HG03575 (cell line): Measurements from ENCODE around the gene ESD.
A peak's percentile ranks its signal among the peaks of the same experiment; 100 is the strongest.
"Not testable (repeated sequence)": the region's sequence is repeated elsewhere in the genome, so short reads cannot be mapped to it uniquely, and the experiment has no call there.

Source experiments
- ATAC-seq: cut with Tn5 transposase; IDR thresholded peaks from one replicate; pipeline ENCODE4 v1.9.1; 2021; ENCODE audit not compliant: unreplicated experiment, insufficient number of reproducible peaks, low FRiP score; ENCODE audit errors: extremely low read depth

The ESD gene, protein sequence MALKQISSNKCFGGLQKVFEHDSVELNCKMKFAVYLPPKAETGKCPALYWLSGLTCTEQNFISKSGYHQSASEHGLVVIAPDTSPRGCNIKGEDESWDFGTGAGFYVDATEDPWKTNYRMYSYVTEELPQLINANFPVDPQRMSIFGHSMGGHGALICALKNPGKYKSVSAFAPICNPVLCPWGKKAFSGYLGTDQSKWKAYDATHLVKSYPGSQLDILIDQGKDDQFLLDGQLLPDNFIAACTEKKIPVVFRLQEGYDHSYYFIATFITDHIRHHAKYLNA

DNA sequence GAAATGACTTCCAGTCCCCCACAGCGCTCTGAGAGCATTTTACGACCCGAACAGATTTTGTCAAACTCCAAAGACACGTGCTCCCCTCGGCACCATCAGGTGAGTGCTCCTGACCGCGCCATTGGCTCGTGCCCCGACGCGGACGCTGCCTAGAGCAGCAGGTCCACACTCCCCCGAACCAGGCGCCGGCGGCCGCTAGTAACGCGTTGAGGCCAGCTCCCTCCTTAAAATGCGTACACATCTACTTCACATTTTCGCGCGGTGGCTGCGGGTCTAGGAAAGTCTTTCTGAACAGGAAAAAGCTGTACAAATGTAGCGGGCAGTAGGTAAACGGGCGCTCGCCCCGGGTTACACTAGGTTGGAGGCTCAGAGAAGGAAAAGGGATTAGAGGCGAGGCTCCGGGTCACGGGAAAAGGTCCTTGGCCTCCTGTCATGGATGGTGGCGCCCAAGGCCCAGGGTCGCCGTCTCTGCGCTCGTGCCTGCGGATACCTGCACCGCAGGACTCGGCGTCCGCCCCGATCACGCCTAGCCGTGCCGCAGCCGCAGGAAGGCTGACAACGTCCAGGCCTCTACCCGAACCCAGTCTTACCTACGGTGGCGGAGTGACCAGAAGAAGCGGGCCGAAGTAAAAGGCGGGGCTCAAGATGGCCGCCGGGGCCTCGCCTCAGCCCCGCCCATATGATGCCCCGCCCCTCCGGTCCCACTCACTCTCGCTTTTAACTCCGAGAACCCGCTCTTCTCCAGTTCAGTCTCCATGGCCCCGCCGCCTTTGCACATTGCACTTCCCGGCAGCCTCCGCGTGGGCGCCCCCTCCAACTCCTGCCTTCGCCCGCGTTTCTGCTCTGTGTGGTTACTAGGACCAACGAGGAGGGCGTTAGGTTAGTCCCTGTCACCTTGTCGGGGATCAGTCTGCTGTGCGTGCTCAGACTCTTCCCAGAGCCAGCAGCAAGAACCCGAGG is at the start of gene ESD:
Gene ESD, minus strand, starts transcription at position 647 of the 960 bp plus-strand sequence. CDS start 5,748 bp downstream, outside the sequence.
- peak; percentile 50 for ATAC-seq

DNA sequence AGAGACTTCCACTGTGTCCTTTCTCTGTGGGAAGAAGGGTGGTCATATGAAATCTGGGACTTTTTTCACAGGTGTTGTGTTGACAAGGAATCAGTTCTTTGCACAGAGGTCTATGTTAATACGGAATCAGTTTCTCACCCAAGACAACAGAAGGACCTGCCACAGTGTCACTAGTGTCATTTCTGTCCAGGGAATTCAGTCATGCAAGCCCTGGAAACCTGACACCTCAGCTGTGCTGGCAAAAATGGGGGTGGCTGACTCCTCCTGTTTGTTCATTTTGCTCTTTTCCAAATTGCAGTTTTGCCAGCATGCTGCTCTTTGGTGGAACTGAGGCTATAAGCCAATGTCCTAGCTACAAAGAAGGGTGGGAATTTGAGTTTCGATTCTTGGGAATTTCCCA is 49.8 kb upstream of the ESD start:
- ATAC-seq, result no peak

DNA sequence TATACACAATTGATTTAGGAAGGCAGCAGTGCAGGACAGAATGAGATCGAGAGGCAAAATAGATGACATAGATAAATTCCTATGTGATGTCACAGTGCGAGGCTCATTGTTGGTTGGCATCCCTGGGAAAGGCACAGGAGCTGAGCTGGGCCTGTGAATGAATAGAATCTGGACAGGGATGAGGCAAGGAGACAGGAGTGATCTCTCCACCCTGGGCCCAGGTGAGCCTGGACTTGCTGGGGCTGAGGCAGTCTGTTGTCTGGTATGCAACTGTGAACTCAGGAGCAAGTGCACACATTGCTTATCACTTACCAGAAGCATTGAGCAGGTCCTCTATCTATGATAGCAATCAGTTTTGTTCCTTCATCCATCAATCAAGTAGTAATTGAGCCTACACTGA is 48.2 kb upstream of the ESD start:
- ATAC-seq, result no peak

DNA sequence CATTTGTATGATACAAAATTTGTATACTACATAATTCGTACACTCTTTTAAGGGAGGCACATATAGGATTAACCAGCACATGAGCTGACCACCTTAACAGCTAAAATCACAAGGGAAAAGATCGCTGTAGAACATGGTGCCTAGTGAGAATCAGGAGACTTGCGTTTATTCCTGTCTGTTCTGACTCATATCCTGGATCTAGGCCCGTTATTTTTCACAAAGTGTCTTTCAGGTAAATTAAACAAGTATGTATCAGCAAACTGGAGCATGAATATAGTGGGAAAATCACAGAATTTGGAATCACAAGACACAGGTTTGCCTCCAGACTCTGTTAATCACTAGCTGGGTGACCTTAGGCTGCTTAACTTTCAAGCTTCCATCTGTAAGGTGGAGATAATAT is 47.5 kb upstream of the ESD start:
- no peak for ATAC-seq

DNA sequence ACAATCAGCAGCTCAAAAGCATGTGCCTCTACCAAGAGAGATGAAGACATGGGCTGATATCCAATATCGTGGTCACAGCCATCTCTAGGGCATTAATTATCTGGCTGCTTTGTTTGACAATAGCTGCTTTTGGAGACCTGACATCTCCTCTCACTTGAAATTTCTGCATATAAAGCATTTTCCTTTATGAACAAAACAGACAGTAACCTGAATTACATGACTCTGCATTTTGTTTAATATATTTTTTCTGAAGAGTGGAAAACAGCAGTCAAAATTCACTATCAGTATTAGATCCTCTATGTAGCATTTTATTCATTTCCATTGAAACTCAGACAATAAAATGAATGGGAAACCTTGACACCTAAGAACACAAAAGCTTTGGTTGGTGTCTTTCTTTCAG is 42.4 kb upstream of the ESD start:
- no peak for ATAC-seq

DNA sequence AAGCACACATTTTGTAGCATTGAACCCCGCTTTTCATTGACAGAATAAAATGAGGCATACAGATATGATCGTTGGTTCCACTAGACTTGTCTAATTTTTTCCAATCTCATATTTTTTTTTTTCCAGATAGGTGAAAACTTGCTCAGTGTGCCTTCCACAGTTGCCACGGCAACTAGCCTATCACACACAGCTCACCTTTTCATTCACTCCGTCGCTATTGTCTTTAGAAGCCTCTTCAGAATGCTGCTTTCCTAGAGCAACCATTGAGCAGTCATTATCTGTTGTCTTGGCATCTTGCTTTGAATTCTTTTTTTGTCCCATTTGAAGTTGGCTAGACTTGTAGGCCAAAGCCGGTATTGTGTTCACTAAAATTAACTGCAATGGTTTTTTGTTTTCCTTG is 37.7 kb upstream of the ESD start:
- ATAC-seq, result no peak

DNA sequence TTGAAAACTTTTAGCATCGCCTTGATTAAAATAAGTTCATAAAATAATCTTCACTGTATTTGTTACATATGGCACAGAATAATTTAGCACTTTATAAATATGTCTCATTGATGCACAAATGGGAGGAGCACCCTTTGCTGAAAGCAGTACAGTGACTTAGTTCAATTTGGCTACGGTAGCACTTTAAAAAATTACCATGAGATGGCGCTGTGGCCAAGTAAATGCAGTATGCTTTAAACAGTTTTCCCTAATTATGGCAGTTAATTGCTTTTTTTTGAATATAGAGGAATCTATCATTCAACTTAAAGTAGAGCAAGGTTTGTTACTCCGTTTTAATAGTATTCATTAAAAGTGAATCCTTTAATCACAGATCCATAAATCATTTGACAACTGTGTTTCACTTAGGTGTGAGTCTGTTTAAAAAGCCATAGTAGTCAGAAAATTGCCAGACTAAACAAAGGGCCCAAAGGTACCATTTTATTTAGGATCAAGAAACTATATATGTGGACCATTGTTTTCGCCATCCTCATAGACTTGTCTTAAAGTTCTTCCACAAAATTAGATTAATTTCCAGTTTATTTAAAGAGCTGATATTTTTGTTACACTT is 34.7 kb upstream of the ESD start:
- no peak for ATAC-seq

DNA sequence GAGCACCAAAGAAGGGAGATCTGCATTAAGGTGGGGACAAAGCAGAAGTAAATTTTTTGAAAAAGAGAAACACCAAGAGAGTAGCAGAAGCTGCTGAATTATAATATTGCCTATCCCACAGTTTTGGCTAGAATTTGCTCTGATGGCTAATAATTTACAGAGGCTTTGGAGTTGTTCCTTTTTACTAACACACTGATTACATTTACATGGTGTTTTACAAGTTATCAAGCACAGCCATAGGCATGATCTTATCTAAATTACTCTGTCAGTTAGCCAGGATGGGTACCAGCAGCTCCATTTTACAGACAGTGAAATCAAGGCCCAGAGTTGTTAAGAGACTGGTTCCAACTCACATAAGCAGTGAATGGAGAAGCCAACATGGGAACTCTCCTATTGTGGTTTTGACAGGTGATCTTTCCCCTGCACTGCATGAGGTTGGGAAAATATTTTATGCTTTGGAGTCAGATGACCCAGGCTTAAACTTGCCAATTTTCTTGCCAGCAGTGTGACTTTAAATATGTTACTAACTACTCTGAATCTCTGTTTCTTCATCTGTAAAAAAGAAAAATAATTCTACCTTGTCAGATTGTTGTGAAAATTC is 33.5 kb upstream of the ESD start:
- ATAC-seq, result no peak

DNA sequence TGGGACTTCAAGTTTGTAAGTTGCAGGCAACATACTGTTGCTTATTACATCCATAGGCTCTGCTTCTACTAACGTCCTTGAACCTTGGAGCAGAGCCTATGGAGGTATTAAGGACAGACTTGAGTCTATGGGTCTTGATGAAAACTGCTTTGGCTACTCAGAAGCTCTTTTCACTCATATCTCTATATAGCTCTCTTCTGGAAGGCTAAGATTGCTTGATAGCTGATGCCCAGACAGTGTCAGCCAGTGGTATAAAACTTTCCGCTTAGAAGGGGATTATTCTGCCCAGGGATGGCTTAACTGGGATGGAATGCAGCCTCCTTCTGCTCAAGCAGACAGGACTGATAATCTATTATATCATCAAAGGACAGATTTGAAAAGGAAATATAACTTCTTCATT is 25.6 kb upstream of the ESD start:
- ATAC-seq, result no peak

DNA sequence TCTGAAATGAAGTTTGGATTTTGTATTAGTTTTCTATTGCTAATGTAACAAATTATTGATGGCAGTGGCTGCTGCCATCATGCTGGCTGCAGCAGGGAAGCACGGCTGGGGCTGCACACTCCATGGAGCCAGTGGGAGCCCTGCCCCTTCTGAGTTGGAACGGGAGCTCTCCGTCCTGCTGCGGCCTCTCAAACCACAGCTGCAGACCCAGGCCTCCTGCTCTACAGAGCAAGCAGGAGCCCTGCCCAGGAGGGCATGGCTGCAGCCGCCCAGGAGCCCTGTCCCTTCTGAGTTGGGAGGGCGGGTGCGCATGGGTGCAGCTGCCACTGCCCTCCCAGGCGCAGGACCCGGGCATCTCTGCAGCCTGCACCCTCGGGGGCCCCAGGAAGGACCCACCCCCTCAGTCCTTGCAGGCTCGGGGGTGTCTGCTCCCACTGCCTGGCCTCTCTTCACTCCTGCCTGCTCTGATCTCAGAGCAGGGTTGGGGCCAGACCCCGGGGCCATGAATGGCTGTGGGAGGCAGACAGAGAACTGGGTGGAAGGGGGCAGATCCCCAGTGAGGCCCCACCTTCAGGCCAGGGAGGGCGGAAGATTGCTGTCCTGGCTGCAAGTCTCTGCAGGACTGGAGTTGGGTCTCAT is 21.0 kb upstream of the ESD start:
- ATAC-seq, result no peak

DNA sequence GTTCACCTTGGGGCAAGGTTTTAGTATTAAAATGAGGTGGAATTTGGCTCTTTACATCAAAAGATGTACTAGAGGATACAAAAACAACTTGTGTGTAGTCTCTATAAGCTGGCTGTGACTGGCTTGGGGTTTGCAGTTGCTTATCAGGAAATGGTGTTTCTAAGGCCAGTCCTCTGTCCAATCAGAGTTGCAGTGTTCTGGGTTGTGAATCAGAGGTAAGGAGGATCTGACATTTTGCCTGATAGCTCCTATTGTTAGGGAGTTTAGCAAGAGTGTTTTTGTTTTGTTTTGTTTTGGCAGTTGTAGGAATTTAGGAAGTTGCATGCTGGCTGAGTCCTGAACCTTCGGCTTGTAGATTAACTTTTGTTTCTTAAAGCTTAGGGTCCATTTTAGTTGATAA is 20.1 kb upstream of the ESD start:
- no peak for ATAC-seq

DNA sequence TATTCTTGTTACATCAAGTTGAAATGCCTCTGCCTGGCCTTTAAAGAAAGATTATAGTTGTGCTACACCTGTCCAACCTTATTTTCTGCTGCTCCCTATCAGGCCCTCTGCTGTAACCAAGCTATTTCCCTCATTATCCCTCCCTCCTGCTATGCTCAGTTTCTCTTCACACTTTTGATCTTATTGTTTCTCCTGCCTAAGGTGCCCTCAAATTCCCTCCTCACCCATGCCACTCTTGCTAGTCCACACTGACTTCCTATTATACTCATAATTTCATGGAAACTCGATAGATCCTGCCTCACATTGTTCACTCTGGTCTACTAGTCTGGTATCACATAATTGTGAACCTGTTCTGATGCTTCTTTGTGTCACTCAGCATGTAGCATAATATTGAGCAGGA is 19.4 kb upstream of the ESD start:
- no peak for ATAC-seq

DNA sequence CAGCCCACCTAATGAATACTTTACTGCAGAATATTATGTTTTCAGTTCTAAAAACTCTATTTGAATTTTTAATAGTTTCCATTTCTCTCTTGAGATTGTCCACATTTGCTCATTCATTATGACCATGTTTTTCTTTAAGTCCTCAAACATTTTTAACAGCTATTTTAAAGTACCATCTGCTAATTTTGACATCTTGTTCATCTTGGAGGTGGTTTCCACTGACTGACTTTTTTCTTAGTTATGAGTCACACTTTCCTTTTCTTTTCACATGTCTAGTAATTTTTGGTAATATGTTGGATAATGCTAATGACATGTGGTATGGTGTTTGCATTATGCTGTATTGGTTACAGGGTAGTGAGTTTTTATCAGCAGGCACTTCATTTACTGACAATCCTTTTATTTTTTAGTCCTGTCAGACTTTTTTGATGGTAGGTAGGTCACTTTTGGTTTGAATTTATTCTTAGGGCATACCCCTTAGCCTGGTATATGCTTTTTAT is 15.4 kb upstream of the ESD start:
- ATAC-seq, result no peak

DNA sequence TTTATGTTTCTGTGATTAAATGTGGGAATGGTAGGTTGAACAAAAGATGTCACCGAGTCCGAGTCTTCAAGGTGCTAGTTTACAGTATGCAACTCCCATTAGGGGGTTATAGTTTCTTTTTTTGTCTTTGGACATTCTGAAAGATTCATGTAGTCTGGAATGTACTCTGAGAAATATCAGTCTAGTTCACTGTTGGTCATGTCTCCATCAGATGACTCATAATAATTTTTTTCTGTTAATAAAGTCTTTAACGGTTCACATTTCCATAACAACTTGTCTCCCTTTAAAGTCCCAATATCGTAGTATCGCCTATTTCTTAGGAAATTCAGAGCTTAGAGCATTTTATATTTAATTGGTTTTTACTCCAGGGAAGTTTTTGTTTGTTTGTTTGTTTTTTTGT is 13.5 kb upstream of the ESD start:
- ATAC-seq, result no peak

DNA sequence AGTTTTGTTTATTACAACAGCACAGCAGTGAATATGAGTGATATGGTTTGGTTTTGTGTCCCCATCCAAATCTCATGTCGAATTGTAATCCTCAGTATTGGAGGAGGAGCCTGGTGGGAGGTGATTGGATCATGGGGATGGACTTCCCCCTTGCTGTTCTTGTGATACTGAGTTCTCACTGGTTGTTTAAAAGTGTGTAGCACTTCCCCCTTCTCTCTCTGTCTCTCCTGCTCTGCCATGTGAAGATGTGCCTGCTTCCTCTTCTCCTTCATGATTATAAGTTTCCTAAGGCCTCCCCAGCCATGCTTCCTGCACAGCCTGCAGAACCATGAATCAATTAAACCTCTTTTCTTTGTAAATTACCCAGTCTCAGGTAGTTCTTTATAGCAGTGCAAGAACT is 8.0 kb upstream of the ESD start:
- not testable (repeated sequence) for ATAC-seq

DNA sequence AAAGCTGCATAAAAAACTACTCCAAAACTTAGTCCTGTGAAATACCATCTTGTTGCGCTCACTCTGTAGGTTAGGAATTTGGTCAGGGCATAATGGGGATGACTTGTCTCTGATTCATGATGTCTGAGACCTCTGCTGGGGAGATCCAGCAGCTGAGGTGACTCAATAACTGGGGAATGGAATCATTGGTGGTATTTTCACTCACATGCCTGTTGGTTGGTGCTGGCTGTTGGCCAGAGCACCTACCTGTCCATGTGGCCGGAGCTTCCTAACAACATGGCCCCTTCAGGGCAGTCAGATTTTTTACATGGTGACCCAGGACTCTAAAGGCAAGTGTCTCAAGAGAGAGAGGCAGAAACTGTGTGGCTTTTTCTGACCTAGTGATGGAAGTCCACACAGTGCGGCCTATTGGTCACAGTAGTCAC is 7.4 kb upstream of the ESD start:
- ATAC-seq, result no peak

DNA sequence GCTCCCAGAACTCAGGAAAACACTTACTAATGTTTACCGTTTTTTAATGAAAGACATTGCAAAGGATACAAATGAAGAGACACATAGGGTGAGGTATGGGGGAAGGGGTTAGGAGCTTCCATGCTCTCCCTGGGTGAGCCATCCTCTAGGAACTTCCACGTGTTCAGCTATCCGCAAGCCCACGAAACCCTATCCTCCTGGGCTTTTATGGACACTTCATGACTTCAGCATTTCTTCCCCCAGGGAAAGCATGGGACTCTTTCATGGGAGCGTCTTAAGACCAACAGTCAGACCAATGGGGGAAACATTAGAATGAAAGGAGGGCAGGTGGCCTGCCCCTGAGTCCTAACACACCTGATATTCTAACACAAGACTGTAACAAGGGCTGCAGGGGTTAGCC is 6.6 kb upstream of the ESD start:
- no peak for ATAC-seq

DNA sequence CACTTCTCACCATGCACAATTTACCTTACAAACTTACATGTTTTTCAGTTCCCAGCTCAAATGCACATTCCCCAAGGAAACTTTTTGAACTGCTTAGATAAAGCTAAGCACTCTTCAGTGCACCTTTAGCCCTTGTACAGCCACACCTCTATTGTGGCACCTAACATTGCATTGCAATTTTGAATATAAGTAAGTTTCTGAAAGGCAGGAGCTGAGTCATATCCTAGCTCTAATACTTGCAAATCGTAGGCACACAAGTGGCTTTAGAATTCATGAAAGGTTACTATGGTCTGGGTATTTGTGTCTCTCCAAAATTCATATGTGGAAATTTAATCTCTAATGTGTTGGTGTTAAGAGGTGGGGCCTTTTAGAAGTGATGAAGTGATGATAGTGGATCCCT is 4.9 kb upstream of the ESD start:
- no peak for ATAC-seq

DNA sequence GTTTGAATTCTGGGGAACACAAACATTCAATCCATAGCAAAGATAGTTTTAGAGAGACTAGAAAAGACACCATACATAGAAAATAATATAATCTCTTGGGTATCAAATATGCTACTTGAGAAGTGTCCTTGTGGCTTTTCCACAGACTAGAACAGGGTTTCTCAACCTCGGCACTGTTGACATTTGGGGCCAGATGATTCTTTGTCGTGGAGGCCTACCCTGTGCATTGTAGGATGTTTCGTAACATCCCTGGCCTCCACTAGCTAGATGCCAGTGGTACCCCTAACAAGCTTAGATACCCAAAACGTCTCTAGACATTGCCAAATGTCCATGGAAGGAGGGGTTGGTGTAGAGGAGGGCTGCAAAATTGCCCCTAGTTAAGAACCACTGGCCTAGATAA is 2.2 kb upstream of the ESD start:
- no peak for ATAC-seq
